CD4-positive, CD25-positive, alpha-beta regulatory T cell (primary cell): ENCODE results near the gene RPL3. TPM values are rescaled to one million over a fixed set of nuclear protein-coding genes. Genes with fewer than 3 reads are reported as not detected.
A peak's percentile ranks its signal among the peaks of the same experiment; 100 is the strongest.

Source experiments
- ATAC-seq, 2 donors: fragments of 150-1000 bp; cut with Tn5 transposase; one replicate each; pipeline ENCODE4 v1.10.0; 2021; ENCODE audit warnings: low read depth in 2 of 2, moderate number of reproducible peaks in 2 of 2, moderate library complexity in 1 of 2
- DNase-seq, 3 donors: peaks; one replicate each; pipeline versions ENCODE4 v3.0.0 to v3.0.0-alpha.2; 2012 to 2022; ENCODE audit warnings: mixed read lengths in 1 of 3
- H3K27ac ChIP-seq: one replicate; pipeline ENCODE4 v1.7.0; 2013; ENCODE audit warnings: mild to moderate bottlenecking, low read length; ENCODE audit not compliant: insufficient read depth, poor library complexity, severe bottlenecking
- H3K27me3 ChIP-seq: one replicate; pipeline ENCODE4 v1.7.0; 2013; ENCODE audit warnings: low read length; ENCODE audit not compliant: control insufficient read depth, insufficient read depth
- H3K36me3 ChIP-seq: one replicate; pipeline ENCODE4 v1.7.0; 2013; ENCODE audit warnings: mild to moderate bottlenecking, low read length, moderate library complexity; ENCODE audit not compliant: control insufficient read depth, insufficient read depth
- H3K4me1 ChIP-seq: 2 replicates; pipeline ENCODE4 v1.7.0; 2013; ENCODE audit warnings: mild to moderate bottlenecking, low read length; ENCODE audit not compliant: insufficient read depth, control insufficient read depth, poor library complexity, severe bottlenecking
- H3K4me3 ChIP-seq: one replicate; pipeline ENCODE4 v1.7.0; 2013; ENCODE audit warnings: low read depth, mild to moderate bottlenecking, low read length, moderate library complexity
- H3K9me3 ChIP-seq, 2 experiments: 1 replicate in 1 of 2; 2 replicates in 1 of 2; pipeline ENCODE4 v1.7.0; 2013; ENCODE audit warnings: low read length in 2 of 2, mild to moderate bottlenecking in 1 of 2, moderate library complexity in 1 of 2; ENCODE audit not compliant: control insufficient read depth in 2 of 2
- H3K27ac Mint-ChIP-seq, 3 donors: one replicate each; pipeline ENCODE4 v1.8.0; 2020 to 2022; ENCODE audit warnings: mild to moderate bottlenecking in 3 of 3, mixed read lengths in 3 of 3, moderate library complexity in 2 of 3
- H3K27me3 Mint-ChIP-seq: one replicate; pipeline ENCODE4 v1.8.0; 2022; ENCODE audit warnings: mild to moderate bottlenecking, mixed read lengths
- H3K36me3 Mint-ChIP-seq: one replicate; pipeline ENCODE4 v1.8.0; 2020; ENCODE audit warnings: mixed read lengths
- H3K4me1 Mint-ChIP-seq, 4 donors: one replicate each; pipeline ENCODE4 v1.8.0; 2020 to 2022; ENCODE audit warnings: mixed read lengths in 4 of 4, mild to moderate bottlenecking in 1 of 4
- H3K4me3 Mint-ChIP-seq, 4 donors: one replicate each; pipeline ENCODE4 v1.8.0; 2020 to 2022; ENCODE audit warnings: mild to moderate bottlenecking in 4 of 4, mixed read lengths in 4 of 4, moderate library complexity in 3 of 4
- H3K9me3 Mint-ChIP-seq, 7 donors: one replicate each; pipeline ENCODE4 v1.8.0; 2020 to 2022; ENCODE audit warnings: mixed read lengths in 7 of 7, mild to moderate bottlenecking in 3 of 7, moderate library complexity in 2 of 7
- polyA plus RNA-seq, 4 donors: library from polyadenylated mRNA; unstranded; fragments of 300-500 nt; fragmentation: Illumina TruSeq; gene quantifications; one replicate each; pipeline ENCODE4 v1.2.3, GENCODE V29; 2021
- total RNA-seq: library from RNA; stranded (reverse); gene quantifications from one replicate; pipeline ENCODE4 v1.2.3, GENCODE V29; 2022

The RPL3 gene
- total and polyA plus RNA-seq, 5 donors from 2014 or later: 1,978 to 4,217 (median 2,589) TPM

GRCh38 chr22:39273950-39274887, 45.2 kb downstream of the RPL3 start:
- no peaks in the 10 kb centered on the region for H3K4me1 ChIP-seq
- no peak for DNase-seq
- no peak for ATAC-seq
- no peaks in the 10 kb centered on the region for H3K9me3 ChIP-seq
- H3K27me3 ChIP-seq: no peaks in the 10 kb centered on the region
- no peak overlapping the region for H3K4me3 ChIP-seq
- no peak overlapping the region for H3K4me3 Mint-ChIP-seq
- H3K36me3 Mint-ChIP-seq: no peaks in the 10 kb centered on the region
- H3K27me3 Mint-ChIP-seq: peaks cover 32% of the 10 kb centered on the region
- H3K27ac ChIP-seq: no peak overlapping the region
- no peaks in the 10 kb centered on the region for H3K36me3 ChIP-seq
- no peaks in the 10 kb centered on the region for H3K4me1 Mint-ChIP-seq
- H3K27ac Mint-ChIP-seq: no peak overlapping the region
- peaks cover 0 to 5% (median 2%) of the 10 kb centered on the region in 7 donors for H3K9me3 Mint-ChIP-seq

GRCh38 chr22:39270792-39271191, 48.6 kb downstream of the RPL3 start:
- Mint-ChIP-seq H3K4me3 (no peak overlapping the region), H3K4me1 (peaks cover 0 to 7% (median 0%) of the 10 kb centered on the region in 4 donors), H3K27ac (no peak overlapping the region), H3K27me3 (peaks cover 22% of the 10 kb centered on the region), H3K9me3 (peaks cover 0 to 2% (median 0%) of the 10 kb centered on the region in 7 donors), H3K36me3 (no peaks in the 10 kb centered on the region)
- DNase-seq (no peak), ATAC-seq (no peak)
- no peak overlapping the region for H3K4me3 ChIP-seq
- no peak overlapping the region for H3K27ac ChIP-seq
- no peaks in the 10 kb centered on the region for H3K27me3 ChIP-seq
- no peaks in the 10 kb centered on the region for H3K9me3 ChIP-seq
- H3K36me3 ChIP-seq: no peaks in the 10 kb centered on the region
- H3K4me1 ChIP-seq: no peaks in the 10 kb centered on the region

GRCh38 chr22:39270280-39270679, 49.1 kb downstream of the RPL3 start:
- Histone ChIP-seq H3K9me3 (no peaks in the 10 kb centered on the region), H3K27me3 (no peaks in the 10 kb centered on the region), H3K36me3 (no peaks in the 10 kb centered on the region), H3K27ac (no peak overlapping the region), H3K4me3 (no peak overlapping the region), H3K4me1 (no peaks in the 10 kb centered on the region)
- no peak overlapping the region for H3K4me3 Mint-ChIP-seq
- ATAC-seq (no peak), DNase-seq (no peak)
- H3K4me1 Mint-ChIP-seq: peaks cover 0 to 7% (median 0%) of the 10 kb centered on the region in 4 donors
- H3K36me3 Mint-ChIP-seq: no peaks in the 10 kb centered on the region
- H3K27me3 Mint-ChIP-seq: peaks cover 17% of the 10 kb centered on the region
- H3K27ac Mint-ChIP-seq: no peak overlapping the region
- peaks cover 0 to 2% (median 0%) of the 10 kb centered on the region in 7 donors for H3K9me3 Mint-ChIP-seq

GRCh38 chr22:39269095-39269790, 50.2 kb downstream of the RPL3 start:
- ATAC-seq (peak in 1 of 2 donors; percentile 18), DNase-seq (no peak)
- no peaks in the 10 kb centered on the region for H3K4me1 ChIP-seq
- no peak overlapping the region for H3K27ac Mint-ChIP-seq
- no peaks in the 10 kb centered on the region for H3K9me3 ChIP-seq
- H3K36me3 Mint-ChIP-seq: no peaks in the 10 kb centered on the region
- H3K4me3 ChIP-seq: no peak overlapping the region
- H3K36me3 ChIP-seq: no peaks in the 10 kb centered on the region
- no peak overlapping the region for H3K4me3 Mint-ChIP-seq
- peaks cover 0 to 7% (median 0%) of the 10 kb centered on the region in 4 donors for H3K4me1 Mint-ChIP-seq
- H3K27ac ChIP-seq: no peak overlapping the region
- H3K27me3 Mint-ChIP-seq: peaks cover 15% of the 10 kb centered on the region
- peaks cover 0 to 2% (median 0%) of the 10 kb centered on the region in 7 donors for H3K9me3 Mint-ChIP-seq
- H3K27me3 ChIP-seq: no peaks in the 10 kb centered on the region

GRCh38 chr22:39268645-39269044, 50.8 kb downstream of the RPL3 start:
- Histone ChIP-seq H3K4me3 (no peak overlapping the region), H3K36me3 (no peaks in the 10 kb centered on the region), H3K9me3 (no peaks in the 10 kb centered on the region), H3K4me1 (no peaks in the 10 kb centered on the region), H3K27ac (no peak overlapping the region), H3K27me3 (no peaks in the 10 kb centered on the region)
- Mint-ChIP-seq H3K27ac (no peak overlapping the region), H3K36me3 (no peaks in the 10 kb centered on the region), H3K9me3 (peaks cover 0 to 2% (median 0%) of the 10 kb centered on the region in 7 donors), H3K4me1 (peaks cover 0 to 7% (median 0%) of the 10 kb centered on the region in 4 donors), H3K4me3 (no peak overlapping the region), H3K27me3 (peaks cover 11% of the 10 kb centered on the region)
- DNase-seq (no peak), ATAC-seq (no peak)

GRCh38 chr22:39267974-39268373, 51.4 kb downstream of the RPL3 start:
- Histone ChIP-seq H3K4me3 (no peak overlapping the region), H3K36me3 (no peaks in the 10 kb centered on the region), H3K27ac (no peak overlapping the region), H3K27me3 (no peaks in the 10 kb centered on the region), H3K9me3 (no peaks in the 10 kb centered on the region), H3K4me1 (no peaks in the 10 kb centered on the region)
- H3K36me3 Mint-ChIP-seq: no peaks in the 10 kb centered on the region
- no peak overlapping the region for H3K27ac Mint-ChIP-seq
- H3K27me3 Mint-ChIP-seq: peaks cover 4% of the 10 kb centered on the region
- peaks cover 0 to 7% (median 0%) of the 10 kb centered on the region in 4 donors for H3K4me1 Mint-ChIP-seq
- no peak for DNase-seq
- no peak for ATAC-seq
- H3K4me3 Mint-ChIP-seq: no peak overlapping the region
- peaks cover 0 to 2% (median 0%) of the 10 kb centered on the region in 7 donors for H3K9me3 Mint-ChIP-seq

GRCh38 chr22:39266398-39267030, 52.9 kb downstream of the RPL3 start:
- peaks cover 0 to 7% (median 0%) of the 10 kb centered on the region in 4 donors for H3K4me1 Mint-ChIP-seq
- no peaks in the 10 kb centered on the region for H3K36me3 Mint-ChIP-seq
- no peak overlapping the region for H3K4me3 ChIP-seq
- H3K4me1 ChIP-seq: no peaks in the 10 kb centered on the region
- H3K9me3 Mint-ChIP-seq: peaks cover 0 to 2% (median 0%) of the 10 kb centered on the region in 7 donors
- H3K27ac ChIP-seq: no peak overlapping the region
- no peaks in the 10 kb centered on the region for H3K27me3 ChIP-seq
- H3K4me3 Mint-ChIP-seq: no peak overlapping the region
- ATAC-seq (peak; percentile 24 to 38), DNase-seq (peak in 1 of 3 donors; percentile 19)
- no peaks in the 10 kb centered on the region for H3K36me3 ChIP-seq
- peaks cover 4% of the 10 kb centered on the region for H3K27me3 Mint-ChIP-seq
- H3K27ac Mint-ChIP-seq: peak overlapping the region in 2 of 3 donors; percentile 52 to 71
- peaks cover 0 to 6% of the 10 kb centered on the region in 2 experiments for H3K9me3 ChIP-seq
